Gastroesophageal sphincter (tissue), 3 donors: ENCODE data around the gene FREM1.

Experiments
- POLR2AphosphoS5 ChIP-seq: sonication (generic); formaldehyde crosslinking; IDR thresholded peaks from one replicate; pipeline ENCODE4 v1.6.1; 2017; ENCODE audit warnings: antibody characterized with exemption
- TF ChIP-seq, protein P1 (sequence below), 4 experiments: fragments of 200-600 bp in 2 of 4; fragments of 450-650 bp in 2 of 4; sonication (generic) in 1 of 4; IDR thresholded peaks; one replicate each; pipeline ENCODE4 v1.5.1; 2017 to 2019; ENCODE audit warnings: antibody characterized with exemption in 4 of 4, mild to moderate bottlenecking in 2 of 4, moderate library complexity in 2 of 4

DNA sequence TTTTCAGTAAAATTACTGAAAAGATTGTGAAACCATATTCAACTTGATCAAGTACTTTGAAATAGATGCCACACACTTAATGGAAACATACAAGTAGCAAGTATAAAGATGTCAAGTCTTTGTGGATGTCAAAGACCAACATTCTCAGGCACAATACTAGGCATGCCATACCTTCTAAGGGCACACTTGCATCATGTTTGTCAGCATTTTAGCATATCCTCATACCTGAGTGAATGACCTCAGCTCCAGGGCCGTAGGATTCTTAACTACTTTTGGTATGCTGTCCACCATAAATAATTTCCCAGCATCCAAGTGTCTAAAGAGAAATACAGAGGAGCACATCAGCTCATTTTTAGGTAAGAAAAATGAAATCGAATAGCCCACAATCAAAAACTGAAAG is 86.4 kb downstream of the FREM1 start:
- TF ChIP-seq, protein P1, sequence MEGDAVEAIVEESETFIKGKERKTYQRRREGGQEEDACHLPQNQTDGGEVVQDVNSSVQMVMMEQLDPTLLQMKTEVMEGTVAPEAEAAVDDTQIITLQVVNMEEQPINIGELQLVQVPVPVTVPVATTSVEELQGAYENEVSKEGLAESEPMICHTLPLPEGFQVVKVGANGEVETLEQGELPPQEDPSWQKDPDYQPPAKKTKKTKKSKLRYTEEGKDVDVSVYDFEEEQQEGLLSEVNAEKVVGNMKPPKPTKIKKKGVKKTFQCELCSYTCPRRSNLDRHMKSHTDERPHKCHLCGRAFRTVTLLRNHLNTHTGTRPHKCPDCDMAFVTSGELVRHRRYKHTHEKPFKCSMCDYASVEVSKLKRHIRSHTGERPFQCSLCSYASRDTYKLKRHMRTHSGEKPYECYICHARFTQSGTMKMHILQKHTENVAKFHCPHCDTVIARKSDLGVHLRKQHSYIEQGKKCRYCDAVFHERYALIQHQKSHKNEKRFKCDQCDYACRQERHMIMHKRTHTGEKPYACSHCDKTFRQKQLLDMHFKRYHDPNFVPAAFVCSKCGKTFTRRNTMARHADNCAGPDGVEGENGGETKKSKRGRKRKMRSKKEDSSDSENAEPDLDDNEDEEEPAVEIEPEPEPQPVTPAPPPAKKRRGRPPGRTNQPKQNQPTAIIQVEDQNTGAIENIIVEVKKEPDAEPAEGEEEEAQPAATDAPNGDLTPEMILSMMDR (IDR thresholded peaks at IDR 0.05) = no peak
- TF ChIP-seq POLR2AphosphoS5 = no peak
